GM23338 (cell line): ENCODE measurements around the gene SMCO2. TPM values are rescaled to one million over a fixed set of nuclear protein-coding genes. Genes with fewer than 3 reads are reported as not detected.

Experiments
- ATAC-seq: fragments of 200-7000 bp; cut with Tn5 transposase; 3 replicates; pipeline ENCODE4 v1.9.1; 2020
- DNase-seq: peaks from one replicate; pipeline ENCODE4 v3.0.0-alpha.2; 2015; ENCODE audit warnings: low spot score
- H2AFZ ChIP-seq: fragments of 200-600 bp; sonication (generic); 2 replicates; pipeline ENCODE4 v1.8.0; 2016; ENCODE audit warnings: antibody characterized with exemption, mild to moderate bottlenecking, moderate library complexity
- H3F3A ChIP-seq: fragments of 200-600 bp; sonication (generic); replicated peaks from 2 replicates; pipeline ENCODE4 v1.8.0; 2017; ENCODE audit warnings: antibody characterized with exemption, mixed run types, low read depth
- H3K27ac ChIP-seq: fragments of 200-600 bp; sonication (generic); 2 replicates; pipeline ENCODE4 v1.6.1; 2016; ENCODE audit warnings: low read depth
- H3K27me3 ChIP-seq: fragments of 200-600 bp; sonication (generic); 2 replicates; pipeline ENCODE4 v1.8.0; 2016; ENCODE audit warnings: mild to moderate bottlenecking, mixed run types, moderate library complexity; ENCODE audit not compliant: insufficient read depth
- H3K36me3 ChIP-seq: fragments of 200-600 bp; sonication (generic); 2 replicates; pipeline ENCODE4 v1.8.0; 2016; ENCODE audit warnings: mild to moderate bottlenecking; ENCODE audit not compliant: insufficient read depth
- H3K4me1 ChIP-seq: fragments of 200-600 bp; sonication (generic); 2 replicates; pipeline ENCODE4 v1.8.0; 2016; ENCODE audit warnings: mild to moderate bottlenecking, moderate library complexity; ENCODE audit not compliant: insufficient read depth
- H3K4me2 ChIP-seq: fragments of 200-600 bp; sonication (generic); 2 replicates; pipeline ENCODE4 v1.7.1; 2017; ENCODE audit warnings: mixed run types
- H3K4me3 ChIP-seq: fragments of 200-600 bp; sonication (generic); 2 replicates; pipeline ENCODE4 v1.6.1; 2016; ENCODE audit warnings: mixed run types
- H3K79me2 ChIP-seq: fragments of 200-600 bp; sonication (generic); replicated peaks from 2 replicates; pipeline ENCODE4 v1.8.0; 2017; ENCODE audit warnings: mild to moderate bottlenecking; ENCODE audit not compliant: insufficient read depth
- H3K9me2 ChIP-seq: fragments of 200-600 bp; sonication (generic); 2 replicates; pipeline ENCODE4 v1.8.0; 2017; ENCODE audit not compliant: insufficient read depth
- H4K20me1 ChIP-seq: fragments of 200-600 bp; sonication (generic); replicated peaks from 2 replicates; pipeline ENCODE4 v1.8.0; 2017; ENCODE audit warnings: mild to moderate bottlenecking; ENCODE audit not compliant: insufficient read depth
- H3K27ac Mint-ChIP-seq: 2 replicates; pipeline ENCODE4 v1.8.0; 2020; ENCODE audit warnings: inconsistent platforms, mild to moderate bottlenecking, moderate library complexity, mixed read lengths
- H3K27me3 Mint-ChIP-seq: 3 replicates; pipeline ENCODE4 v1.8.0; 2022; ENCODE audit warnings: low read depth, mild to moderate bottlenecking, moderate library complexity, mixed read lengths, inconsistent platforms; ENCODE audit not compliant: insufficient read depth, poor library complexity
- H3K36me3 Mint-ChIP-seq: 3 replicates; pipeline ENCODE4 v1.8.0; 2021; ENCODE audit warnings: low read depth, mild to moderate bottlenecking, inconsistent platforms, moderate library complexity, mixed read lengths
- H3K4me1 Mint-ChIP-seq: 3 replicates; pipeline ENCODE4 v1.8.0; 2020; ENCODE audit warnings: mild to moderate bottlenecking, inconsistent platforms, mixed read lengths
- H3K4me3 Mint-ChIP-seq: 3 replicates; pipeline ENCODE4 v1.8.0; 2021; ENCODE audit warnings: moderate library complexity, mild to moderate bottlenecking, inconsistent platforms, mixed read lengths
- H3K9me3 Mint-ChIP-seq: 3 replicates; pipeline ENCODE4 v1.8.0; 2020; ENCODE audit warnings: moderate library complexity, mild to moderate bottlenecking, inconsistent platforms, mixed read lengths
- CREB1 ChIP-seq: fragments of 250-450 bp; sonication (Bioruptor Pico); IDR thresholded peaks from 2 replicates; pipeline ENCODE4 v1.5.0; 2020; ENCODE audit warnings: low read depth, mild to moderate bottlenecking, moderate library complexity
- ETS1 ChIP-seq: IDR thresholded peaks from 2 replicates; pipeline ENCODE4 v1.6.1; 2016; ENCODE audit warnings: antibody characterized with exemption
- EZH2 ChIP-seq: fragments of 200-600 bp; sonication (generic); IDR thresholded peaks from one replicate; pipeline ENCODE4 v1.8.0; 2017; ENCODE audit warnings: antibody characterized with exemption, mild to moderate bottlenecking, low read depth; ENCODE audit not compliant: unreplicated experiment
- NANOG ChIP-seq: IDR thresholded peaks from 2 replicates; pipeline ENCODE4 v1.6.1; 2016; ENCODE audit warnings: antibody characterized with exemption, borderline replicate concordance
- POLR2AphosphoS5 ChIP-seq: IDR thresholded peaks from 2 replicates; pipeline ENCODE4 v1.6.1; 2016; ENCODE audit warnings: antibody characterized with exemption, low read depth
- STAT1 ChIP-seq: IDR thresholded peaks from one replicate; pipeline ENCODE4 v1.6.1; 2016; ENCODE audit warnings: antibody characterized with exemption; ENCODE audit not compliant: unreplicated experiment
- ZNF114 ChIP-seq: fragments of 250-450 bp; sonication (Bioruptor Pico); IDR thresholded peaks from 2 replicates; pipeline ENCODE4 v1.5.0; 2020; ENCODE audit warnings: mild to moderate bottlenecking, moderate library complexity
- ZNF331 ChIP-seq: fragments of 250-450 bp; sonication (Bioruptor Pico); IDR thresholded peaks from 2 replicates; pipeline ENCODE4 v1.5.0; 2020; ENCODE audit warnings: low read depth, mild to moderate bottlenecking, moderate library complexity
- ZNF462 ChIP-seq: fragments of 250-450 bp; sonication (Bioruptor Pico); IDR thresholded peaks from 2 replicates; pipeline ENCODE4 v1.5.0; 2020; ENCODE audit warnings: mild to moderate bottlenecking, moderate library complexity
- polyA plus RNA-seq: library from polyadenylated mRNA; unstranded; fragments of >200 nt; fragmentation: Nextera tagmentation; extraction: Ambion mirVana; gene quantifications from 2 replicates; pipeline ENCODE4 v1.2.1, GENCODE V29; 2016
- total RNA-seq: library from RNA; depleted of rRNA; stranded (reverse); fragments of >200 nt; shearing (Covaris generic); gene quantifications from 2 replicates; pipeline ENCODE4 v1.2.3, GENCODE V29; 2014

SMCO2 gene
- total and polyA plus RNA-seq, 2 experiments from 2014 or later: 0.86 TPM; not detected in 1

- H3K9me2 ChIP-seq: 0 out of 2 replicates have a peak, but pooled peaks cover 3% of the 10 kb centered on the region
- H3K4me1 ChIP-seq: no peaks in the 10 kb centered on the region
- Mint-ChIP-seq H3K27me3 (no peaks in the 10 kb centered on the region), H3K36me3 (no peaks in the 10 kb centered on the region; the same call in 2 of the 3 replicates), H3K4me1 (no peaks in the 10 kb centered on the region), H3K4me3 (no peak overlapping the region), H3K27ac (no peak overlapping the region), H3K9me3 (no peaks in the 10 kb centered on the region)
- TF ChIP-seq CREB1 (CRISPR knock-in tag): no peak
- no peak for TF ChIP-seq STAT1
- no peak for TF ChIP-seq POLR2AphosphoS5
- no peak for TF ChIP-seq ETS1
- TF ChIP-seq ZNF462 (CRISPR knock-in tag): no peak
- no peak for TF ChIP-seq EZH2
- no peak for TF ChIP-seq NANOG
- TF ChIP-seq ZNF114 (CRISPR knock-in tag): no peak
- no peak for TF ChIP-seq ZNF331 (CRISPR knock-in tag)
- no peaks in the 10 kb centered on the region for H3K79me2 ChIP-seq
- H3K36me3 ChIP-seq: no peaks in the 10 kb centered on the region
- no peak overlapping the region for H3K4me2 ChIP-seq
- no peaks in the 10 kb centered on the region for H3K27me3 ChIP-seq
- no peak overlapping the region for H3K4me3 ChIP-seq
- H3F3A ChIP-seq: no peaks in the 10 kb centered on the region
- H3K27ac ChIP-seq: no peak overlapping the region
- no peak for ATAC-seq
- no peaks in the 10 kb centered on the region for H4K20me1 ChIP-seq
- H2AFZ ChIP-seq: no peak overlapping the region
- no peak for DNase-seq
Measured at GRCh38 chr12:27468241-27468640, 21.7 kb downstream of the SMCO2 start.
